Right ventricle myocardium inferior (tissue), 1 donor: ENCODE data around the gene TMEM158. TPM values are rescaled to one million over a fixed set of nuclear protein-coding genes. Genes with fewer than 3 reads are reported as not detected.
A peak's percentile ranks its signal among the peaks of the same experiment; 100 is the strongest.

ENCODE experiments used
- ATAC-seq: fragments of 200-7000 bp; cut with Tn5 transposase; one replicate; pipeline ENCODE4 v1.9.1; 2020; ENCODE audit warnings: mild to moderate bottlenecking, moderate library complexity
- DNase-seq: peaks from one replicate; pipeline ENCODE4 v3.0.0; 2021; ENCODE audit errors: missing footprints
- intact Hi-C: fragments of 100-400 bp; cut with DNase I; formaldehyde crosslinking; loops from one replicate; pipeline ENCODE4 v1.11.0; 2022
- total RNA-seq: library from RNA; stranded (reverse); fragmentation: NEBNext Ultra II Directional; extraction: Animal tissue kit (Norgen Biotek cat#: 25700); gene quantifications from one replicate; pipeline ENCODE4 v1.2.1, GENCODE V29; 2021
- donor health status: DM: no; HTN: yes; CAD: no; lungs with severe emphysema.

TMEM158 gene
- total RNA-seq, 1 donor from 2014 or later = 0.60 TPM

DNA sequence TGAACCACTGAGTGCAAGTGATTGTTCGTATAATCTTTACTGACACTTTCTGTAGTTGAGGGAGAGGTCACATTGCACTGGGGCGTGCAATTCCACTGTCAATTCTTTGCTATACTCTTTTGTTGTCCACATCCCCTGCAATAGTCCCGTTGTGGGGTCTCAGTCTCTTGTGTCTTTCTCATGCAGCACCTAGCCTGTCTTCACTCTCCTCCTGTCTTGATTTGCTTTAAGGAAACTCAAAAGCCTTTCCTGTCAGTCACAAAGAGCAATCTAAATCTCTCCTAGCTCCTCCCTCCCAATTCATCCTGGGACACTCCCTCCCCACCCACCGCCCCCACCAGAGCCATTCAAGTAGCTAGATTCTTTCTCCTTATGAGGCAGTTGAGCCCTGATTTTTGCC lies 13.2 kb upstream of the TMEM158 start:
- intact Hi-C loops = no loop called here
- ATAC-seq (no peak), DNase-seq (no peak)

DNA sequence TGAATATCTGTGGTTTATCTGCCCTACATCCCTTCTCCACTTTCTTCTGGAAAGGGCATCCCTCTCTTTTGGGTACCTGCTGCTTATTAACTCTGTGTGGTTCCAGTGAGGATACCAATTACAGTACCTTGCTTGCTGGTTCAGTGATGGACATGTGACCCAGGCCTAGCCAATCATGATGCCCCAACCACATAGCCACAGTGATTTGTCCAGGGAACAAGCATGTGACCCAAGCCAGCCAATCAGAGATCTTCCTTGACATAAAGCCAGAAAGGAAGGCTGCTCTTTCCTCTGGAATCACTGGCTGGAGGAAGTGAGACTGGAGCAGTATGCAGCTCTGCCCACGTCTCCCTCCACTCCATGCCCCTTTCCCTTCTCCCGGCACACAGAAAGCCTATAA lies 10.9 kb upstream of the TMEM158 start:
- intact Hi-C loops = no loop called here
- DNase-seq (no peak), ATAC-seq (no peak)

DNA sequence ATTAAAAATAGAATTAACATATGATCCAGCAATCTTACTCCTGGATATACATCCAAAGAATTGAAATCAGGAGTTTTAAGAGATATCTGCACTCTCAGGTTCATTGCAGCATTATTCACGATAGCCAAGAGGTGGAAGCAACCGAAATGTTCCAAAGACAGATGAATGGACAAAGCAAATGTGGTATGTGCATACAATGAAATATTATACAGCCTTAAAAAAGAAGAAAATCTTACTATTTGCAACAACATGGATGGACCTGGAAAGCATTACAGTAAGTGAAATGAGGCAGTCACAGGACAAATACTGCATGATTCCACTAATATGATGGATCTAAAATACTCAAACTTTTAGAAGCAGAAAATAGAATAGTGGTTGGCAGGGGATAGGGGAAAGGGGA lies 9.3 kb upstream of the TMEM158 start:
- DNase-seq = no peak
- no peak for ATAC-seq
- intact Hi-C loops = no loop called here

DNA sequence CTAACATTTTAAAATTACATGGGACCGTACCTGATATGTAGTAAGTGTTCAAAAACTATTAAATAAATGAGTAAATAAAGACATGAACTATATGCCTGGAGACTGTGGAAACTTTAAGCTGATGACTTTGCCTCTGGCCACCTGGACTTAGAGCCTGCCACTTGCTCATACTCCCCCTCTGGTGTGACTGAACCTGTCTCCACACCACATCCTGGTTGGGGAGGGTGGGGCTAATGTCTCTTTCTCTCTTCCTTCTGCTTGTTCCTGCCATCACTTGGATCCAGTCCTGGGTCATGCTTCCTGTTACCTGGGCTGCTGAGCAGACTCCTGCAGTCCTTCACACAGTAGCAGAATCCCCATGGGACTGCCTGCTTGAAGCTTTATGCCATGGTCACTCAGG lies 8.2 kb upstream of the TMEM158 start:
- ATAC-seq (no peak), DNase-seq (no peak)
- intact Hi-C loops = no loop called here

- intact Hi-C loops = no loop called here
- ATAC-seq = no peak
- no peak for DNase-seq
Measured at GRCh38 chr3:45232521-45232920, 6.4 kb upstream of the TMEM158 start.

GRCh38 chr3:45227946-45228345 lies 1.9 kb upstream of the TMEM158 start:
- intact Hi-C loops = loop anchor here (5.0 kb wide), 1 partner anchor 269 kb away; no protein-coding TSS in a partner anchor
- ATAC-seq = no peak

GRCh38 chr3:45227071-45227820 lies 1.2 kb upstream of the TMEM158 start:
- no peak for ATAC-seq
- intact Hi-C loops = loop anchor here (5.0 kb wide), 1 partner anchor 270 kb away; no protein-coding TSS in a partner anchor
- DNase-seq = no peak

More at GRCh38 chr3:45227946-45228345, 1.9 kb upstream of the TMEM158 start:
- no peak for DNase-seq

GRCh38 chr3:45225465-45226205 lies 452 bp downstream of the TMEM158 start:
- no peak for ATAC-seq
- intact Hi-C loops = loop anchor here (5.0 kb wide), 1 partner anchor 272 kb away; no protein-coding TSS in a partner anchor
- no peak for DNase-seq

DNA sequence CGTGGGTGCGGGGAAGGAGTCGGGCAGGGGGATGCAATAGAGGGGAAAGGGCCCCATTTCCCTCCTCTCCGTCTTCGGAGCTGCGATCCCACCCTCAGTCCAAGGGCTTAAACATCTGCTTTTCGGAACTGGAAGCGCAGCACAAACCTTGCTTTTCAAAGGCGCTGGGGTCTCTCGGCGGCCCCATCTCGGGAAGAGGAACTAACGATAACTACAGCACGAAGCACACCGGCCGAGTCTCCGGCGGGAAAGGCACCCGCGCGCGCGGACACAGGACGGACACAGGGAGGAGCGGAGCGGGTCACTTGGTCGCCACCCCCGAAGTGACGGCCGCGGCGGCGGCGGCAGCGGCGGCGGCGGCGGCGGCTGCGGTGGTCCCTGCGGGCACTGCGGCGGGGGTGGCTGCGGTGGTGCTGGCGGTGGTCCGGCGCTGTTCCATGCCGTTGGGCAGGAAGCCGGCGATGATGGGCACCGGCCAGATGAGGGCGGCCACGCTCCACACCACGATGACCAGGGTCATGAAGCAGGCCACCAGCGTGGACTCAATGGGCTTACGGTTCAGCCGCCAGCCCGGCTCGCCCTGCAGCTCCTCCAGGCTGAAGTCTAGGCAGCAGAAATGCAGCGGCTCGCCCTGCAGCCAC lies 1.1 kb downstream of the TMEM158 start:
- ATAC-seq = peak; percentile 71
- DNase-seq = peak; percentile 89
- intact Hi-C loops = loop anchor here (5.0 kb wide), 1 partner anchor 272 kb away; no protein-coding TSS in a partner anchor

DNA sequence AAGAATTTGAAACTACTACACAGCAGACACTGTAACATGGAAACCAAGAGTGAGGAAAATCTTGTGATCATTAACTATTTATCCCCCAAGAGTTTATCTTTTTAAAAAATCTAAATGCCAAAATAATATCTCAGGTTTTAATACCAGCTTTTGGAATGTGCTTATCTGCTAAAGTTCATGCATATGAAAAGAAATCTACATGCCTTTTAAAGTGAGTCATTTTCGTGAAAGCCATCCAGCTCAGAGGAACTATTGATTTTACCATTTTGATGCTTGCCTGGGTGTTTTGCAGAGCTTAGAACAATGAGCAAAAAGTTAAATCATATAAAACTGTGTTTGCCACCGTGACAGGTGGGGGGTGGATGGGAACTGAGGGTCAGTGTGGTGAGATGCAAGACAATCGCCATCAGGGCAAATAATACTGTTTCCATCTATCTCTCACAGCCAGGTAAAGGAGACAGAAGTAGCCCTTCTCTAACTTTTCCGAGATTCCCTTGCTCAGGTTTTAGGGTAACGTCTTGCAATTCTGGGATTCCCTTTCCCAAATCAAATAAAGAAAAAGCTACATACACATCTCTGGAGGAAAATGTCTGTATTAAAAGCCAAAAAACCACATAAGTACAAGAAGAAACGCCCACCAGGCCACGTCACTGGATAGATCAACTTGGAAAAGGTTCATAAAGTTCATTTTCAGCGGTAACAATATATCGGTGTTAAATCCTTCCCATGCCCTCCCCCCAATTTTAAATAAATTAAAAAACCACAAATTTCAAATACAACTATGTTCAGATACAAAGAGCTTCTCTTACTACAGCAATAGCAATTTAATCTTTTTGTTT lies 2.0 kb downstream of the TMEM158 start:
- intact Hi-C loops = no loop called here
- no peak for ATAC-seq
- no peak for DNase-seq

GRCh38 chr3:45219694-45220093 lies 6.4 kb downstream of the TMEM158 start:
- no peak for DNase-seq
- intact Hi-C loops = no loop called here
- no peak for ATAC-seq

DNA sequence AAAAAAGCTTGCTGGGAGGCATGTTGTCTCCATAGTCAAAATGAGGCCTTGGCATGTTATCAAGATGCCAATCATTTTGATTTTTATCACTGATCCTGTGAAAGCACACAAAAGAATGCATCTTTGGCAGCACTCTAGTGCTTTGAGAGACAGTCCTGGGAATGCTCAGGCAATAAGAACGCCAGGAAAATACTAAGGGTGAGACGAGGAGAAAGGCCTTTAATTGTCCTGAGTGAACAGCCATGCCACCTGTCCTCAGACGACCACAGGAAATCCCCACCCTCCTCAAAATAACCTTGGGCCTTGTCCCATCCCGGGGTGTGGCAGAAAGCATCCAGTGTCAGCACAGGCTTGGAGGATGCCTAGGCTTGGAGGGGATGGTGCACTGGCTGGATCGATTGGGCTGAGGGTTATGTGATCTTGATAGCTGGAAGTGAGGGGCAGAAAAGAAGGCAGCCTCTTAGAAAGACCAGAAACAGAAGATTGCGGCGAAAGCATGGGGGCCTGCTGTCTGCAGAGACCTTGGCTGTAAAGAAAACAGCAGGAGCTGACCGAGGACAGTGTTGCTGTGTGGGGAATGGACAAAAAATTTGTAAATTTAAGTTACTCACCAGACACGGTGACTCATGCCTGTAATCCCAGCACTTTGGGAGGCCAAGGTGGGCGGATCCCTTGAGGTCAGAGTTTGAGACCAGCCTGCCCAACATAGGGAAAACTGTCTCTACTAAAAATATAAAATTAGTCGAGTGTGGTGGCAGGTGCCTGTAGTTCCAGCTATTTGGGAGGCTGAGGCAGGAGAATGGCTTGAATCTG lies 7.3 kb downstream of the TMEM158 start:
- no peak for DNase-seq
- intact Hi-C loops = no loop called here
- no peak for ATAC-seq

DNA sequence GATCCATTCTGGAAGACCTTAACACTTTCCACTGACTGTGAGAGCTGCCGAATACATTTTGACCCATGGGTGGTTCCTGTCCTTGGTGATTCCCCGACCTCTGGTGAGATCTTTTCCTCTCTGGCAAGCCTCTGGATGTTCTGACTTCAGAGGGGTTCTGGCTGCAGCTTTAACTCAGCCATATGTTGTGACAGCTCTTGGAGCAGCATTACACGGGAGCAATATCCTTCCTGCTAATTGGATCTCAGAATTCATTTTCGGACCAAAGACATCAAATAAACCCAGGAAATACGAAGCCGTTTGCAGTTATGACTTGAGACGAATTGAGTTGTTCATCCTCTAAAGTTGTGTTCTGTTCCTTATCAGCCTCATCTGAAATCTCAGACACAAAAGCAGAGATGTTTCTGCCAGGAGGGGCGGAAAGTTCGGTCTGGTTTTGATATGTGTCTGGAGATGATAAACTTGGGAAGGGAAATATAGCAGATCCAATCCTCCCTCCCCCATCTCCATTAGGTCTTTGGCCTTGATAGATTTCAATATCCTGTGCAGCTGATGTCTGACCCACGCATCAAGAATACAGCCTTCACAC lies 10.0 kb downstream of the TMEM158 start:
- intact Hi-C loops = no loop called here
- no peak for ATAC-seq
- no peak for DNase-seq

DNA sequence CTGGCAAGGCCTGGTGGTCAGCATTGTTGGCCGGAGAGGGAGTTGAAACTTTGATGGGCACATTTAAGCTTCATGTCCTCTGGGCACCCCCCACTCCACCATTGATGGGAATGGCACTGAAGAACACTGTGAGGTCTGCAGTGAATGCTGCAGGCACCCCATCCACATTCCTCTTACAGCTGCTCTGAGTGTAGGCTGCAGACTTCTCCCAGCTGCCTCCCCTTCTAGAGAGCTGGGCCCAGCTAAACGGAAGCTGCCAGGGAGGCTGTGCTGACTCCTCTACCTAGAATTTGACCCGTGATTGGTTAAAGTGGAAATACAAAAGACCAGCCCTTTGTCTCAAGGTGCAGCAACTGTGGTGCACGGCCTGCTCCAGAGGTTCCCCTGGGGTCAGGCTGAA lies 10.6 kb downstream of the TMEM158 start:
- intact Hi-C loops = no loop called here
- ATAC-seq = no peak
- no peak for DNase-seq

DNA sequence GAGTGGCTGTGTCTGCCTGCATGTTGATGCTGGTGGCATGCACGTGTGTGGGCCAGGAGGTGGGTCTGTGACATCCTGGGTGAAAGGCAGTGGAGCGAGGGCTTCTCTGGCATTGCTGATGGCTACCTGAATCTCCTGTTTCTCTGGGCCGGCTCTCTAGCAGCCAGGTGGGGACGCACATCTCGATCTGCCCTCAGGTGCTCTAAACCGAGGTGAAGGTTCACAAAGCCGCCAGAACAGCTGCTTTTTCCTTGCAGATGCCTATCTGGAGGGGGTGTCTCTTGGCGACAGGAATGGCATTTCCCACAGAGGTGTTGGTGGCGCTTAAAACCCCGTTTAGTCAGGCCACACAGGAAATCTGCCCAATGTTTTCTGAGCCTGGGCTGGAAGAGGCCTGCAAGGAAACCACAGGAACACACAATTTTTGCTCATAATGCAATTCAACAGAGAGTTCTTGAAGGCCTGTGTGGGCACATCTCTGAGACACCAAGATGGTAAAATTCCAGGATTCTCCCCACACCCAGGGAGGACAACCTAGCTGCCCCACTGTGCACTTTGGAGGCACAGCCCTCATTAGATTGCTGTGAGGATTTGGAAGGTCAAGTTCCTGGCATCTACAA lies 11.9 kb downstream of the TMEM158 start:
- ATAC-seq (no peak), DNase-seq (no peak)
- intact Hi-C loops = no loop called here

- intact Hi-C loops = no loop called here
- DNase-seq = no peak
- no peak for ATAC-seq
Measured at GRCh38 chr3:45212095-45212468, 14.0 kb downstream of the TMEM158 start.

- ATAC-seq (no peak), DNase-seq (no peak)
- intact Hi-C loops = no loop called here
Measured at GRCh38 chr3:45211466-45212094, 14.5 kb downstream of the TMEM158 start.
